Cardiac muscle cell (in vitro differentiated cells and primary cell): ENCODE data around the gene PGGHG. TPM values are rescaled to one million over a fixed set of nuclear protein-coding genes. Genes with fewer than 3 reads are reported as not detected.
A peak's percentile ranks its signal among the peaks of the same experiment; 100 is the strongest.
"Not testable (repeated sequence)": the region's sequence is repeated elsewhere in the genome, so short reads cannot be mapped to it uniquely, and the experiment has no call there.

Source experiments
- DNase-seq, 2 donors: peaks; one replicate each; pipeline versions ENCODE4 v3.0.0 to v3.0.0-alpha.2; 2010 to 2017; ENCODE audit warnings: low read depth in 1 of 2, low spot score in 1 of 2
- H3K27ac ChIP-seq: fragments of 200-600 bp; sonication (generic); 2 replicates; pipeline ENCODE4 v1.5.1; 2016
- H3K27me3 ChIP-seq: fragments of 200-600 bp; sonication (generic); 2 replicates; pipeline ENCODE4 v1.6.0; 2016; ENCODE audit warnings: control low read depth
- H3K36me3 ChIP-seq: fragments of 200-600 bp; sonication (generic); 2 replicates; pipeline ENCODE4 v1.5.1; 2016; ENCODE audit warnings: control low read depth
- H3K4me1 ChIP-seq: fragments of 200-600 bp; sonication (generic); 2 replicates; pipeline ENCODE4 v1.8.1; 2017; ENCODE audit warnings: low read depth, mild to moderate bottlenecking, mixed run types
- H3K4me3 ChIP-seq: fragments of 200-600 bp; sonication (generic); 2 replicates; pipeline ENCODE4 v1.5.1; 2016; ENCODE audit warnings: mild to moderate bottlenecking
- H3K9me3 ChIP-seq: fragments of 200-600 bp; sonication (generic); 2 replicates; pipeline ENCODE4 v1.5.1; 2017; ENCODE audit warnings: low read depth, mild to moderate bottlenecking, control low read depth
- CTCF ChIP-seq: IDR thresholded peaks from 2 replicates; pipeline ENCODE4 v1.5.1; 2012; ENCODE audit warnings: low read depth, mild to moderate bottlenecking, low read length
- polyA plus RNA-seq: library from polyadenylated mRNA; unstranded; fragments of >200 nt; fragmentation: Nextera tagmentation; extraction: Ambion mirVana; gene quantifications from 2 replicates; pipeline ENCODE4 v1.2.1, GENCODE V29; 2016
- total RNA-seq: library from RNA; depleted of rRNA; stranded (reverse); fragments of >200 nt; gene quantifications from 2 replicates; pipeline ENCODE4 v1.2.3, GENCODE V29; 2016

Gene PGGHG
- total and polyA plus RNA-seq, 2 experiments from 2014 or later, result 33.1 to 88.7 TPM

- H3K36me3 ChIP-seq, result no peaks in the 10 kb centered on the region
- no peaks in the 10 kb centered on the region for H3K27me3 ChIP-seq
- peaks cover 25% of the 10 kb centered on the region for H3K4me1 ChIP-seq
- no peaks in the 10 kb centered on the region for H3K9me3 ChIP-seq
- no peak for DNase-seq
- TF ChIP-seq CTCF, result no peak
- H3K4me3 ChIP-seq, result no peak overlapping the region
- no peak overlapping the region for H3K27ac ChIP-seq
Observed at GRCh38 chr11:329886-330253, 40.9 kb downstream of the PGGHG start.

- Histone ChIP-seq H3K4me1 (peaks cover 25% of the 10 kb centered on the region), H3K27ac (no peak overlapping the region), H3K27me3 (no peaks in the 10 kb centered on the region), H3K9me3 (no peaks in the 10 kb centered on the region), H3K36me3 (no peaks in the 10 kb centered on the region), H3K4me3 (no peak overlapping the region)
- DNase-seq, result no peak
- no peak for TF ChIP-seq CTCF
Observed at GRCh38 chr11:330307-330693, 41.4 kb downstream of the PGGHG start.

GRCh38 chr11:330694-331357 lies 41.9 kb downstream of the PGGHG start:
- no peak for DNase-seq
- Histone ChIP-seq H3K36me3 (no peaks in the 10 kb centered on the region), H3K27me3 (no peaks in the 10 kb centered on the region), H3K4me1 (peaks cover 30% of the 10 kb centered on the region), H3K4me3 (no peak overlapping the region), H3K27ac (no peak overlapping the region), H3K9me3 (no peaks in the 10 kb centered on the region)
- TF ChIP-seq CTCF, result no peak

GRCh38 chr11:331358-332060 lies 42.6 kb downstream of the PGGHG start:
- Histone ChIP-seq H3K4me3 (no peak overlapping the region), H3K27me3 (no peaks in the 10 kb centered on the region), H3K9me3 (no peaks in the 10 kb centered on the region), H3K36me3 (no peaks in the 10 kb centered on the region), H3K27ac (no peak overlapping the region), H3K4me1 (peaks cover 31% of the 10 kb centered on the region)
- TF ChIP-seq CTCF, result no peak
- DNase-seq, result no peak

- Histone ChIP-seq H3K4me3 (no peak overlapping the region), H3K4me1 (peaks cover 21% of the 10 kb centered on the region), H3K36me3 (no peaks in the 10 kb centered on the region), H3K9me3 (no peaks in the 10 kb centered on the region), H3K27ac (no peak overlapping the region), H3K27me3 (no peaks in the 10 kb centered on the region)
- no peak for DNase-seq
- TF ChIP-seq CTCF, result no peak
Observed at GRCh38 chr11:332651-333480, 43.9 kb downstream of the PGGHG start.

- H3K9me3 ChIP-seq, DNase-seq, H3K4me3 ChIP-seq, H3K27me3 ChIP-seq, H3K36me3 ChIP-seq: not testable (repeated sequence)
- peaks cover 21% of the 10 kb centered on the region for H3K4me1 ChIP-seq
- peak overlapping the region; percentile 54 for H3K27ac ChIP-seq
Observed at GRCh38 chr11:333616-334263, 44.8 kb downstream of the PGGHG start.
